ENCODE results near the gene IQSEC2.

The IQSEC2 gene

DNA sequence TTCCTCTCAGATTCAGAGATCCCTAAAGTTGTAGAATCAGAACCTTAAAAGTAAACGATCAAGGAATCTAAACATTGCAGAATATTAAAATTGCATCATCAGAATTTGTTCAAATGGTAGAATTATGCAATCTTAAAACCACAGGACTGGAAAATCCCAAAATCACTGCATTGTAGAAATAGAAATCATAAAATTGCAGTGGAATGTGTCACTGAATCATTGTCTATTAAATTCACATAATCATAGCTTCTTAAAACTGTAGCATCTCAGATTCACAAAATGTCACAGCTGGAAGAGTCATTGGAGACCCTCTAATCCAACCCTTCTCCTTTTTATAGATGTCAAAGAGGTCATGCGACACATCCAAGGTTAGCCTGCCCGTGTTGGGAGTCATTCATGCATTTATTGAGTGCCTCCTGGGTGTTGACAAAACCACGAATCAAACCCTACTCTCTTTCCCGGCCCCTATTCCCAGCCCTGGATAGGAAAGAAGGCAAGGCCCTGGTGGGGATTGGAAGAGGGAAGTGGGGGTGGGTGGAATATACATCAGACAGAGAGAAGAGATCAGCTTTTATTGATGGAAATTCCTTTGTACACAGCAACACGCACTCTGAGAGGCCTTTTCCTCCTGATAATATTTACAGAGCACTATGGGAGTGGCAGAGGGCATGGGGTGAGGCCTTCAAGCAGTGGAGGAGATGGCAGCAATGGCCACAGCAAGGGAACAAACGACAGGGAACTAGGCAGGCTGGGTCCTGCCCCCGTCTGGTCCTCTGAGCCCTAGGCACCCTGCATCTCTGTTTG is 15.4 kb downstream of the IQSEC2 start:
- no peak for DNase-seq

DNA sequence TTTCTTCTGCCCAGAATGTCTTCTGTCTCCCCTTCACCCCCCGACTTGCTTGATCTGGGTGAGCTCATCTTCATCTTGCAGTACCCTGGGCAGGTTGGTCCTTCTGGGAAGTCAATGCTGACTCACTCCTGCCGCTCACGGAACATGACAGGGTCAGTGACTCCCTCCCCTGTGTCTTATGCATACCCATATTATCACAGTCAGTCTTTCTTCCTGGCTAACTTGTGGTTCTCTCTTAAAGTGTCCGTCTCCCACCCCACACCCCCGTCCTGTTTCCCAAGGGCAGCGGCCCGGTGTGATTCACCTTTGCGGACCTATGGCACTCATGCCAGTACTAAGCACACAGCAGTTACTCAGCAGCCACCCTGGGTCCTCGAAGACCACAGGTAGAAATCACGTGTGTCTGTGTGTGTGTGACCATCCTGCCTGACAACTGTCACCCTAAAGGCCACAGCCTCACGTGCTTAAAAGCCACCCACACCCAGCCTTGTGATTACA is 17.7 kb downstream of the IQSEC2 start:
- DNase-seq, result no peak

DNA sequence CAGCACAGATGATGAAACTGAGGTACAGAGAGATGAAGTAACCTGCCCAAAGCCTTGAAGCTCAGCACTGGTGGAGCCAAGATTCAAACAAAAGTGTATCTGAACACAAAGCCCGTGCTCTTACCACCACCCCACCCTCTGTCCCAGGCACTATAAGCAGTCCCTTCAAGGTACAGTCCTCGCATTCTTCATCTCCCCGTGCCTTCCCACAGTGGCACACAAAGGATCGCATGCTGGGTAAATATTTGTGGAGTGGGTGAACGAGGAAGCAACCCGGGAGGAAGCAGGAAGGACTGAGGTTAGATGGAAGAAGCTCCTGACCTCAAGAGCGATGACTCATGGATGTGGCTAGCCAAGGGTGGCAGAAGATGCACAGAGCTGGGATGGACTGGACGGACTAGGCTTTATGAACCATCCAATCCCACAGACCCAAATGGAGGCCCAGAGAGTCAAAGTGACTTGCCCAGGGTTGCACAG is 18.4 kb downstream of the IQSEC2 start:
- DNase-seq, result no peak

DNA sequence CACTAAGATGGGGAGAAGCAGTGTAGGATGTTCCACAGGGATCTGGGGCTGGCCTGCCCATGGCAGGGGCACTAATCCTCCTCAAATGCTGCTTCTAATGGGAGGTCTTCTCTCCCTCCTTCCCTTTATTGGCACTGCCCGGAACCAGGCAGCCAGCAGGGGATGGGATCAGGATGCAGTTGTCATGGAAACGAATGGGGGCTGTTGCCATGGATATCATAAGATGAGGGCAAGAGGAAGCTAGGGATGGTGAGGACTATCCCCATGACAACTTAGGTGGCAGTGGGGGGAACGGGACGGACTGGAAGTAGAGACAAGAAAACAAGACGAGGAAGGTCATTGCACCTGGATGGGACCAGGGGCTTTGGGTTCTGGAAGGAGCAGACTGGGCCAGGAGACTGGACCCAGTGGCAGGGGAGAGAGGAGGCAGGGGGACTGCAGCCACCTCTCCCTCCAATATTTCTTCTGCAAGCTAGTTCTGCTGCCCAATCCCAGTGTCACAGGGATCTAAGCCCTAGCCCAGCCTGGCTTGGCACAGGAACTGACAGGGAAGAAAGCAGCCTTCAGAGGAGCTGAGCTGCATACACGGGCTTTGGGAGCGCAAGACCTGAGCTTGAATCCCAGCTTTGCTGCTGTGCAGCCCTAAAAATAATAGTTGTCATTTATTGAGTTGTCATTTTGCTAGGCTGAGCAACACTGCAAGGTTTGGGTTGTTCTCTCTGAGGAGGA is 19.0 kb downstream of the IQSEC2 start:
- DNase-seq, result no peak

DNA sequence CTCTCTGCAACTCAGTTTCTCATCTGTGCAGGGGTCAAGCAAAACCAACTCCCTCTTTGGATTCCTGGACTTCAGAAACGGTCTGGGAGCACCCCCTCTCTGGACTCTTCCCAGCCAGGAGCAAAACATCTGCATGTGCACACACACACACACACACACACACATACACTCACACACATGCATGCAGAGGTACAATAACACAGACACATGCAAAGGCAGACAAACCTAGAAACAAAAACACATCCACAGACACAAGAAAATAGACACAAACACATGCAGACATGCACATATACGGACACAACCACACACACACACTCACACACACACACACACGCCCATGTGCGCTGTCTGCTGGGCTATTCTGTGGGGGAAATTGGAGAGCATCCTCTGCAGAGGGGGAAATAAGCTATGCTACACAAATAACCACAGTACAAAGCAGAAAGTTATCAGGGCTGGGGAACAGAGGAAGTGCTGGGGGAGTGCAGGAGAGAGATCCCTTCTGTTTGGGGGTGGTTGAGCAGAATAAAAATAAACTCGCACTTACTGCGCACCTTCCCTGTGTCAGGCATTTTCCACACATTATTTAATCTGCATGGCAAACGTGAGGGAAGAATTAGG is 19.9 kb downstream of the IQSEC2 start:
- DNase-seq, result no peak

DNA sequence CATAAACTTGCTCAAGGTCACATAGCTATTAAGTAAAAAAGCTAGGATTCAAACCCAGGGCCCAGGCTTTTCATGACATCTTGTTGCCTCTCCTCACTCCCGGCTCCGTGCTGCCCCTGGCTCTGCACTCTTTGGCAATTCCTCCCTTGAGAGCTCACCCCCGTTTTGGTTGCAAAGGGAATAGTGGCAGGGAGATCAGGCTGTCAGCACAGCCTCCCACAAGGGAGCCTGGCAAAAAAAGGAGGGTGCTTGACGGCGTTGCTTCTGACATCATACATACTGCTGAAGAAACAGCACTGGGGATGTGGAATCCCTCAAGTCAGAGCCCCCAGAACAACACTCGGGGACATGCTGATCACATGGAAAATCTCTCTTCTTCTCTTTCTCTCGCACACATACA is 20.5 kb downstream of the IQSEC2 start:
- no peak for DNase-seq

DNA sequence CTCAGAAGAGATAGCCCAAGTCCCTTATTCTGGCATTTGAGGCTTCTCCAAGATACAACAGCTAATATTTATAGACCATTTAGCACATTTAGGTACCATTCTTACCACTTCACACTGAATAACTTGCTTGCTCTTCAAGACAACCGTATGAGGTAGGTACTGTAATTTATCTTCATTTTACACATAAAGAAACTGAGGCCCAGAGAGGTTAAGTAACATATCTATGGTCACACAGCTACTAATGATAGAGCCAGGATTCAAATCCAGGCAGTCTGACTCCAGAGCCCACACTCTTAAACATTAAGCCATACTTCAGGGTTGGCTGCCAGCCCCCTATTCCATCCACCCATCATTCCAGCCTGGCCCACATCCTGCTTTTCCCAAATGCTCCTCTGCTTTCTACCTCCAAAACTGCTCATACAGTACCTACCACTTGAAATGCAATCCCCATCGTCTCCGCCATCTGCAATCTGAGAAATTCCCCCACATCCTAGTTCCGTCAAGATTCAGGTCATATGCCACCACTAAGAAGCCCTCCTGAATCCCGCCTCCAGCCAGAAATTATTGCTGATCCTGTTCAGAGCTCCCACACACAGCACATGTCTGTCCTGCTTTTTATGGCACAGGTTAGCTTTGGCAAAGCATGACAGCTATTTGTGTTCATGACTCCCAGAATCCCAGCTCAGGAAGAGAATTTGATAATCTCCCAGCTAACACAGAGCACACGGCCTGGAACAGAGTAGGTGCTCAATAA is 23.5 kb downstream of the IQSEC2 start:
- no peak for DNase-seq

DNA sequence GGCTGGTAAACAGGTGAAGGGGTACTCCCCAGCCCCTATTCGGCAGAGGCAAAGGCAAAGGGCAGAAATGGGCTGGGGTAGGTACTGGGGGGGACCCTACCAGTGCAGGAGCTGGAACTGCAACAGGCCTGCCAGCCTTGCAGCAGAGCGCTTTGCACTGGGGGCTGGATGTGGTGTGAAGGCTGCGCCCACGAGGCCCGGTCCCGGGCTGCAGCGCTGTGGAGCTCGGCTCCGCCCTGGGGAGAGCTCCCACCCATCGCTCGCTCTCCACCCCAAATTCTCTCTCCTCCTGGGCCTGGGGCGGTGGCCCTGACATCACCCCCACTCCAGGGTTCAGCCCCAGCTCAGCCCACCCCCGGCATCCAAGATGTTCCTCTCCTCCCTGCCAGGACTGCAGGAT is 24.2 kb downstream of the IQSEC2 start:
- no peak for DNase-seq

DNA sequence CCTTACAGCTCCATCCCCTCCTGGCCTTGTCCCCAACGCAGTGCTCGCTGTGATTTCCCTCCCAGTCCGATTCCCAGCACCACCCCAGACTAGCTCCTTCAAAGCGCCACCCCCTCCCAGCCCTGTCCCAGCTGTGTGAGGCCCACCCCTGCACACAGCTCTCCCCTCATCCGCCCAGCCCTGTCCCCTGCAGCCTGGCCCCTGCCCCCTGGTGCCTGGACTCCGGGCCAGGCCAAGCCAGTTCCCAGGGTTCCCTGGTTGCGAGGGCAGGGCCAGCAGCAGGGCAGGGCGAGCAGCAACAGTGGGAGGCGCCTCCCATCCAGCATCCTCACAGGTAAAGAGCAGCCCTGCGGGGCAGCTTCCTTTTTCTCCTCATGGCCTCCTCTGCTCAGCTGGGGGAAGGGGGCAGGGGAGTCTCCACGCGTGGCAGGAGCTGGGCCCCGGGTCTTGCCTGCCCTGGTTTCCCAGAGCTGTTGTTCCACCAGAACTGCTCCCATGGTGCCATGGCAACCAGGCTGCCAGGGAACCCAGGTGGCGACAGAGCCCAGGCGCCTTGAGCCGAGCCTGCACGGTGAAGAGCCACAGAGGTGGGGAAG is 24.8 kb downstream of the IQSEC2 start:
- no peak for DNase-seq

DNA sequence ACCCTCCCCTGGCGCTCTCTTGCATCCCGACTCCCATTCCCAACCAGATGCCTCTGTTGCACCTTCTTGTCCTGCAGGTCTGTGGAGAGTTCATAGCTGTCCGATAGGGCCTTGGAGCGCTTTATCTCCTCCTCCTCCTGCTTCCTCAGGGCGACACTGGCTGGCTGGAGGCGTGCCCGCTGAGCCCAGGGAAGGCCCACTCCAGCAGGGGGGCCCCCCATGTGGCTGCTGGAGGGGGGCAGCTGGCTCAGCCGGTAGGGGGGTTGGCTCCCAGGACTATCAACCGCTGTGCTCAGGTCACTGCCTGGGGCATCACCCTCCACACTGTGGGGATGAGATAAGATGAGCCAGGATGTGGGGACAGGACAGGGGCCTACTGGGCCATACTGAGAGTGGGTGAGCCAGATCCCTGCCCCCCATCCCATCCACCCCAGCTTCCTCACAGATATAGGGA is 25.6 kb downstream of the IQSEC2 start:
- DNase-seq, result no peak

DNA sequence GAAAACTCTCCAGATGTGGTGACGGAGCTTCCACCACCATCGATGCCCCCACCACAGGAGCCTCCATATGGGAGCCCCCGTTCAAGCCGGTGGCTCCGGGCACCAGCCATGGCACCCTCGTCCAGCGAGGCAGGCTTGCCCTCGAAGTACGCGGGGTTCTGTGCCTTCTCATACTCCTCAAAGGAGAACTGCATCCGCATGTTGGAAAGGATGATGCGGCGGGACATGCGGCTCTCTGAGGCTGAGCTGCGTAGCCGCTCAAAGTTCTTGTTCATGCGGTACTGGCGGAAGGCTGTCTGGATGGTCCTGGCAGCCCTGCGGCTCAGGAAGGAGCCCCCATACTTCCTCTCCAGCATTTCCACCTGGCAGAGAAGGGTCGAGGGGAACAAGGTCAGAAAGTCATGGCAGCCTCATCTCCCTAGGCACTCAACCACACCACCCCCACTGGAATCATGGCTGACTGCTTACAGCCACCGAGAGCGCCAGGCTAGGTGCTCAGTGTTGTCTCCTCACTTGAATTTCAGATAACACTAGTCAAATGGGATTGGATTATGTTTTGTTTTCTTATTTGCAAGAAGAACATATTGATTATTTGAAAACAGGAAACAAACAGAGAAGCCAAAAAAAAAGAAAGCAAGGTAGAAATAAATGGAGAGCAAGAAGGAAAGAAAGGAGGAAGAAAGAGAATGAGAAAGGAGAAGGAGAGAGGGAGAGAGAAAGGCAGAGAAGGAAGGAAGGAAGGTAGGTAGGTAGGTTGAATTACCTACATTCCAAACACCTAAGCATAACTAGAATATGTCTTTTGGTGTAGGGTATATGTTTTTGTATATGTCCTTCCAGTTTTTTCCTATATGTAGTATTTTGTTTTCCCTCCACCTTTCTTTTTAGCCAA is 26.6 kb downstream of the IQSEC2 start:
- DNase-seq, result no peak

DNA sequence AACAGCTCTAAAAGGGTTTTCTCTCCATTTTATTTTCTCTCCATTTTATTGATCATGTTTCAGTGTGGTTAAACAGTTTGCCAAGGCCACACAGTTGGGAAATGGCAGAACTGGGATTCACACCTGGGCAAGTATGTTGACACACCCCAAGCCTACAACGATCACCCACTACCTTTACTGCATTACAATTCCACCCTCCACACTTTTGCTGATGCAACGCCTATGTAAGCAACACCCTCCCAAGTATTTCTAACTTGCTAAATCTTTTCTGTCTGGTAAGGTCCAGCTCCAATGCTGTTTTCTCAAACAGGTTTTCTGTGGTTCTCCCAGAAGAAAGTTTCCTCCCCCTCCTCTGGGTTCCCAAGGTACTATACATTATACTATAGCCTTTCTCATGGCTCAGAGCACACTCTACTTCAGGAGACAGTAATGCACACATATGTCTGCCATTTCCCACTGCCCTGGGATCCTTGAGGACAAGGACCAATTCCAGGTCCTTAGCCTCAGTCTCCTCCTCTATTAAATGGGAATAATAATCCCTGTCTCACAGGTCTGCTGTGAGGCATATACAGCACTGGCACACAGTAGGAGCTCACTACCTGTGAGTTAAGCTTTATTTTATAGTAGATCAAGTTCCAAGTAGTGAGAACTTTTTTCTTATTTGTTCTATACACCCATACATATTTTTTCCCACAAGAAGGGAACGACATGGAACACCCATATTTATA is 27.9 kb downstream of the IQSEC2 start:
- no peak for DNase-seq

DNA sequence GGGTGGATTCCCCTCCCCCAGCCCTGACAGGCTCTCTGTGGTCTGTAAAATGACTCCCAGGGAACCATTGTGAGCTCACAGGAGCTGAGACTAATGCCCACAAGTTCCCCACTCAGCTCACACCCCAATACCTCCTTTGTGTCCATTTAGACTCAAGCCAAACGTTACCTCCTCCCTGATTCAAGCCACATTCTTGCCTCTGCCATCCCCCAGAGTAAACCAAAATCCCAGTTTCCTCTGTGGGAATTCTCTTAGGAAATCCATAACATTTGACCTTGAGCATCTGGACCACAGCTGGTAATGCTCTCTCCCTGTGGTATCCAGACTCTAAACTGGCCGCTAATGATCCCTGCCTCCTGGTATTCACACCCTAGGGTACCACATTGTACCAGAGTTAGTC is 30.1 kb downstream of the IQSEC2 start:
- DNase-seq, result no peak

DNA sequence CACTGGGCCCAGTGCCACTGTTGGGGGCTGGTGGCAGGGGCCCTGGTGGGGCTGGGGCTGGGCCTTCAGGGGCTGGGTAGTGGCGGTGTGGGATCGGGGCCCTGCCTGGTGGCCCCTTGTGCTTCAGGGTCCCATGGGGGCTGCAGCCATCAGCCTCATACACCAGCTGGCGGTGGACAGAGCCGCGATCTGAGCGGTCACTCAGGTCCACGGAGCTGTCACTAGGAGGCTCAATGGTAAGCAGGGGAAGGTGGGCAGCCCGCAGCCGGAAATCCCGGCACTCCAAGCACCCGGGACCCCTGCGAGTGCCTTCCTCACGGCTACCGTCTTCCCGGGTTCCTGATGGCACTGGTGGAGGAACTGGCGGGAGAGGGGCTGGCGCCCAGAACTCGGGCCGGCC is 30.8 kb downstream of the IQSEC2 start:
- no peak for DNase-seq

DNA sequence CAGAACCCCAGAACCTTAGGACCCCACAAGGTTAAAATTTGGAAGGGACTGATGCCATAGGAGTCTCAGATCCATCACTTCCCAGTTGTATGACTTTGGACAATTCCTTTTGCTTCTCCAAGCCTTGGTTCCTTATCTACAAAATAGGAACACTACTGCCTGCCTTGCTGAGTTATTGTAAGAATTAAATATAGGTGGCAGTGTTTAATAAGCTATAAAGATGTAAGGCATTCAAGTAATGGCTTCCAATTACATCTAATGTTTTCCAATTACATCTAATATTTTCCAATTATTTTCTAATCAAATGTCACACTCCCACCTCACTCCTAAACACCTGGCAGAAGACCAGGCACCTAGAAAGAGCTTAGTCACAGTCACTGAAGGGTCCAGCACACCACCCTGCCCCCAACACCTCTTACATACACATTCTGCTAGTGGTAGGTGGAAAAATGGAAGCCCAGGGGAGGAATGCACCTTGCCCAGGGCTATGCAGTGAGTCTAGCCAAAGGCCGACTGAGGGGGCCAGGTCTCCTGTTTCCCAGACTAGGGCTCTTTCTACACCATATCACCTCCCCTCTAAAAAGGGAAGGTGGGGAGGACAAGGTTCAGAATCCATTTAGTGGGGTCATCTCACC is 31.9 kb downstream of the IQSEC2 start:
- DNase-seq, result no peak

DNA sequence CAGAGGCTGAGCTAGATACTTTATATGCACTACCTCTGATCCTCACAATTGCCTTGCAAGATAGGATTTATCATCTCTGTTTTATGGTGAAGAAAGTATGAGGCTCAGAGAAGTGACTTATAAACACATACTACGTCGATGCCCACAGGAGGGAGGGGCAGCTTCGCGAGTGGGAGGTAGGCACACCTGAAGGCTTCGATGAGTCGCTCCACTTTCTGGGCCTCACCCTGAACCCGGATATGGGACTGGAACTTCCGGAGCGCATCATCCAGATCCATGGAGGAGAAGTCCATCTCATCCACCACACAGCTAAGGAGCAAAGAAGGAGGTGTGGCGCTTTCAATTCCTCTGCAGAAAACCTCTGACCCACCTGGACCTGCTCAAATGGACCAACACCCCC is 33.5 kb downstream of the IQSEC2 start:
- DNase-seq, result no peak

DNA sequence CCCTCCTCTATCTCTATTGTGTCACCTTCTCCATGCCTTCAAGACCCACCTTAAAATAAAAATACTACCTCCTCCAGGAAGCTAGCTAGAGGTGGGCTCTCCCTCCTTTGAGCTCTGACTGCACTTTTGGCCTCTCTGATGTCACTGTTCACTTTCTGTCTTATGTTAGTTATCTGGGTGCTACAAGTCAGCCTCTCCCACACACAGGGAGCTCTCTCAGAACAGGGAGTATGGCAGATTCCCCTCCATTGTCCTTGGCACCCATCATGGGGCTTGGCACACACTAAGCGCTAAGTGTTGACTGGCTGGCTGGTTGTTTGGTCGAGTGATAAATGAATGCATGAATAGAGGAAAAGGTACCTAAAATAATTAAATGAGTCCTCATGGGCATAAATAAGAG is 35.2 kb downstream of the IQSEC2 start:
- DNase-seq, result no peak

DNA sequence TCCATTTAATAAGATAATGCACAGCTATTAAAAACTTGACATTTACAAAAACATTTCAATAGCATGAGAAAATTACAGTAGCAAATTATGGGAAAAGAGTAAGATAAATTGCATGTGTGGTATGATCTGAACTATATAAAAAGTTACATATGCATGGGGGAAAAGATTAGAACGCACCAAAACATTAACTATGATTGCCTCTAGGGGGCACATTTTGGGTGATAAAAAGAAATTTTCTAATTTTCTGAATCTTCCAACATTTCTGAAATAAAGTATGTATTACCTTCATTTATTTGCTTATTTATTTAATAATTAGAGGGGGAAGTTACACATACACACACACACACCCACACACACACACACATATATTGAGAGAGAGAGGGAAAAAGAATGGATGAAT is 36.8 kb downstream of the IQSEC2 start:
- no peak for DNase-seq

DNA sequence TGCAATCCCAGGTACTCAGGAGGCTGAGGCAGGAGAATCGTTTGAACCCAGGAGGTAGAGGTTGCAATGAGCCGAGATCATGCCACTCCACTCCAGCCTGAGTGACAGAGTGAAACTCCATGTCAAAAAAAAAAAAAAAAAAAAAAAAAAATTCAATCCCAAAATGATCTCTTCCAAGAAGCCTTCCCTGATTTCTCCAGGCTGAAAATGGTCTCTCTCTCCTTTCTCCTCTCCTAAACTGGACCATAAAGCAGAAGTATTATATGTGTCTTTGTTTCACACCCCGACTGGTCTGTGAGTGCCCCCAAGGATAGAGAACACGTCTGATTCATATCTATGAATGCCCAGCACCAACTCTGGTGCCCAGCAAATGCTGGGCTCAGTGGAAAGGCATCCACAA is 39.1 kb downstream of the IQSEC2 start:
- DNase-seq, result no peak

DNA sequence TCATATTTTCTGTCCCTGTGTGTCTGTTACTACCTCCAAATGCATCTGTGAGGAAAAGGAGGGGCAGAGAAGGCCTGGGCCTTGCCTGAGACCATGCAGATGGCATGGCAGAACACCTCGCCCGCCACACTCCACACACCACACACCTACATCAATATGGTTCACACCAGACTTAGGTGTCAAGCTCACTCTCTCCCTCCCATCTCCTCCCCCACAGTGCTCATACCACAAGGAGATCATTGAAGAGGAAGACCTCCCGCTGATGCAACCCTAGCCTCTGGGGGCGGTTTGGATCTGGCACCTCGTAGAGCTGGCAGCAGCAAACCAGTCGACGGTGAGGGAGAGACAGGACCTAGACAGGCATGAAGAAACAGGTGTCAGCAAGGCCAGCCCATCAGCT is 39.8 kb downstream of the IQSEC2 start:
- DNase-seq, result no peak

All from NCI-H345 (cell line).